Measurements from ENCODE around the gene DNAH2. TPM values are rescaled to one million over a fixed set of nuclear protein-coding genes. Genes with fewer than 3 reads are reported as not detected.

Gene DNAH2
- total and polyA plus RNA-seq, 8 donors, result under 0.01 to 8.0 (median 0.24) TPM; not detected in 2

DNA sequence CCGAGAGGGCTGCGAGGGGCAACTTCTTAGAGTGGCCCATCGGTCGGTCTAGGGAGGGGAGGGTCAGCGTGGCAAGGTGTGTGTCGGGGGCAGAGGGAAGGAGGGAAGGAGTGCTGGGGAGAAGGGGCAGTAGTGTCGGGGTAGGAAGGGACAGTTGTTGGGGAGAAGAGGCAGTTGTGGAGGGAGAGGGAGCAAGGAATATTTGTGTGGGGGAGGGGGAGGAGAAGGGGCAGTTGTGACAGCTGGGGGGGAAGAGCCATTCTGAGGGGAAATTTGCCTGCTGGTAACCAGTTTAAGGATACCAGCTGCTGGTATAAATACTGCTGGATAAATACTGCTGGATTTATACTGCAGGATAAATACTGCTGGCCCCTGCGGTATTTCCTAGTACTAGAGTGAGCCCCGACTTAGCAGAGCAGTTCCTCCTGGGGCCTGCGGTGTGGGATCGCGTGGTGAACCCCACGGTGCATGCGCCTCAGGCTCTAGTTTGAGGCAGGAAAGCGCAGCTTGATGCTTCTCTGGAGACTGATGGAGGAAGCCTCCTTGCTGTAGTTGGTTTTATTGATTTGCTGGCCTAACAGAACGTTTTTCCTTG, 309 bp downstream of the DNAH2 start:
- H3K27me3 ChIP-seq, result peaks cover 0 to 85% (median 28%) of the 10 kb centered on the region in 3 donors
- intact Hi-C loops (cut with DNase I; ENCODE audit: low total_unique reads), result no loop called here
- H3K27ac ChIP-seq, result peak overlapping the region in 3 of 5 donors; percentile 60 to 71 (median 69)
- DNase-seq, result peak in 1 of 2 donors; percentile 54
- peaks cover 17 to 25% (median 23%) of the 10 kb centered on the region in 4 donors for H3K4me1 ChIP-seq
- H3K36me3 ChIP-seq, result no peaks in the 10 kb centered on the region
- 2 to 10% (median 5%) methylated on average over 16 of the region's 16 CpGs for WGBS, 5 donors
- TF ChIP-seq POLR2A (IDR thresholded peaks at IDR 0.05), result no peak
- TF ChIP-seq POLR2AphosphoS5 (IDR thresholded peaks at IDR 0.05), result no peak
- no peak for TF ChIP-seq EP300 (IDR thresholded peaks at IDR 0.05)
- TF ChIP-seq, protein P1, sequence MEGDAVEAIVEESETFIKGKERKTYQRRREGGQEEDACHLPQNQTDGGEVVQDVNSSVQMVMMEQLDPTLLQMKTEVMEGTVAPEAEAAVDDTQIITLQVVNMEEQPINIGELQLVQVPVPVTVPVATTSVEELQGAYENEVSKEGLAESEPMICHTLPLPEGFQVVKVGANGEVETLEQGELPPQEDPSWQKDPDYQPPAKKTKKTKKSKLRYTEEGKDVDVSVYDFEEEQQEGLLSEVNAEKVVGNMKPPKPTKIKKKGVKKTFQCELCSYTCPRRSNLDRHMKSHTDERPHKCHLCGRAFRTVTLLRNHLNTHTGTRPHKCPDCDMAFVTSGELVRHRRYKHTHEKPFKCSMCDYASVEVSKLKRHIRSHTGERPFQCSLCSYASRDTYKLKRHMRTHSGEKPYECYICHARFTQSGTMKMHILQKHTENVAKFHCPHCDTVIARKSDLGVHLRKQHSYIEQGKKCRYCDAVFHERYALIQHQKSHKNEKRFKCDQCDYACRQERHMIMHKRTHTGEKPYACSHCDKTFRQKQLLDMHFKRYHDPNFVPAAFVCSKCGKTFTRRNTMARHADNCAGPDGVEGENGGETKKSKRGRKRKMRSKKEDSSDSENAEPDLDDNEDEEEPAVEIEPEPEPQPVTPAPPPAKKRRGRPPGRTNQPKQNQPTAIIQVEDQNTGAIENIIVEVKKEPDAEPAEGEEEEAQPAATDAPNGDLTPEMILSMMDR (IDR thresholded peaks at IDR 0.05), result no peak
- no peaks in the 10 kb centered on the region for H3K9me3 ChIP-seq
- peak overlapping the region; percentile 52 to 69 (median 58) for H3K4me3 ChIP-seq

DNA sequence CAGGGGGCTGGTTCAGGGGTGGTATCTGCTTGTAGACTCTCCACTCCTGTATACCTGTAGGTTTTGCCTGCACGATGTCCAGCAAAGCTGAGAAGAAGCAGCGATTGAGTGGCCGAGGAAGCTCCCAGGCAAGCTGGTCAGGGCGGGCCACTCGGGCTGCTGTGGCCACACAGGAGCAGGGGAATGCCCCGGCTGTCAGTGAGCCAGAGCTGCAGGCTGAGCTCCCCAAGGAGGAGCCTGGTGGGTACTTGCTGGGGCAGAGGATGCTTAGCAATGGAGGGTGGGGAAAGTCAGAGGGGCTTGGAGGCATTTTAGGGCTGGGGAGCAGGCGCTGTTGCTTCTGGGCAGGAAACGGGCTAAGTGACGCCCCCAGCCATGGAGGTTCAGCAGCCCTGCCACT, 2.1 kb downstream of the DNAH2 start:
- intact Hi-C loops (cut with DNase I; ENCODE audit: low total_unique reads), result no loop called here
- Histone ChIP-seq H3K9me3 (no peaks in the 10 kb centered on the region), H3K27me3 (peaks cover 0 to 82% (median 24%) of the 10 kb centered on the region in 3 donors), H3K36me3 (no peaks in the 10 kb centered on the region), H3K4me1 (peaks cover 17 to 25% (median 23%) of the 10 kb centered on the region in 4 donors), H3K4me3 (no peak overlapping the region), H3K27ac (no peak overlapping the region)
- DNase-seq, result no peak
- WGBS, 5 donors, result 63 to 75% (median 69%) methylated on average over 8 to 9 of the region's 9 CpGs
- TF ChIP-seq, protein P1 (IDR thresholded peaks at IDR 0.05), result no peak
- no peak for TF ChIP-seq POLR2A (IDR thresholded peaks at IDR 0.05)
- no peak for TF ChIP-seq EP300 (IDR thresholded peaks at IDR 0.05)
- no peak for TF ChIP-seq POLR2AphosphoS5 (IDR thresholded peaks at IDR 0.05)

DNA sequence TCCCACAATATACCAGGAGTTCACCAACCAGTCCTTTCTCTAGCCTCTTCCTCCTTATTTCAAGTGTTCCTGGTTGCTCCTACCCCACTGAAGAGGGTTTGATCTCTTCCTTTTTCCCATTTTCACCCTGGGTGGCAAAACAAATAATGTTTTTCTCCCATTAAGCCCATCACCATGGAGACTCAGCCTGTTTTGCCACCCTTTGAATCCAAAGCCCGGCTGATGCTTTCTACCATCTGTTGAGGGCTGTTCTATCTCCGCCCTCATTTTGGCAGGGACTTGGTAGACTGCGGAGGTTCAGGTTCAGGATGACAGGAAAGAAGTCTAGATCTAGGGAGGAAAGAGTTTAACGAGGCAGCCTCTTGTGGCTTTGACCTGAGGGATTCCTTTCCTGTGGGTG, 2.6 kb downstream of the DNAH2 start:
- no peak overlapping the region for H3K27ac ChIP-seq
- H3K4me3 ChIP-seq, result no peak overlapping the region
- H3K27me3 ChIP-seq, result peaks cover 0 to 82% (median 24%) of the 10 kb centered on the region in 3 donors
- 49 to 52% (median 49%) methylated on average over 4 of the region's 4 CpGs for WGBS, 5 donors
- intact Hi-C loops (cut with DNase I; ENCODE audit: low total_unique reads), result no loop called here
- DNase-seq, result no peak
- H3K36me3 ChIP-seq, result no peaks in the 10 kb centered on the region
- peaks cover 17 to 25% (median 23%) of the 10 kb centered on the region in 4 donors for H3K4me1 ChIP-seq
- H3K9me3 ChIP-seq, result no peaks in the 10 kb centered on the region
- TF ChIP-seq EP300 (IDR thresholded peaks at IDR 0.05), result no peak
- no peak for TF ChIP-seq POLR2AphosphoS5 (IDR thresholded peaks at IDR 0.05)

DNA sequence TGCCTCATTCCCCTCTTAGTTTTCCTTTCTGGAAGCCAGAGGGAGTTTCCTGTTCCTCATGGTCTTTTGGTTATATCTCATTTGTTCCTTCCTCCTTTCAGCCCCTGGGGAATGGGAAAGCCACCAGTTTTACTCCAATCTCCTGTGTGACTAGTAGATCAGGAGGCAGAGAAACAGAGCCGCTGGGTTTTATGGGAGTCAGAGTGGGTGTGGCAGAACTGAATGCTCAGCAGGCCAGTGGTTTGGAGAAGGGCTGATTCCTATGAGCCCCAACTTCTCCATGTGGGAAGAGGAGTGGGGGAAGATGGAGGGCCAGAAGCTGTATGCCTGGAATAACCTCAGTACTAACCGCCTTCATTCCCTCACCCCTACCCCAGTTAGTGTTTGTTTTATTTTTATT, 4.1 kb downstream of the DNAH2 start:
- H3K36me3 ChIP-seq, result no peaks in the 10 kb centered on the region
- TF ChIP-seq, protein P1 (IDR thresholded peaks at IDR 0.05), result no peak
- no peak for TF ChIP-seq EP300 (IDR thresholded peaks at IDR 0.05)
- TF ChIP-seq POLR2AphosphoS5 (IDR thresholded peaks at IDR 0.05), result no peak
- no peak for TF ChIP-seq POLR2A (IDR thresholded peaks at IDR 0.05)
- WGBS, 5 donors, result 60 to 83% (median 66%) methylated on average over 2 of the region's 2 CpGs
- H3K4me3 ChIP-seq, result no peak overlapping the region
- no peak overlapping the region for H3K27ac ChIP-seq
- H3K4me1 ChIP-seq, result peaks cover 12 to 19% (median 16%) of the 10 kb centered on the region in 4 donors
- intact Hi-C loops (cut with DNase I; ENCODE audit: low total_unique reads), result no loop called here
- peaks cover 0 to 80% (median 16%) of the 10 kb centered on the region in 3 donors for H3K27me3 ChIP-seq
- no peak for DNase-seq
- H3K9me3 ChIP-seq, result no peaks in the 10 kb centered on the region

DNA sequence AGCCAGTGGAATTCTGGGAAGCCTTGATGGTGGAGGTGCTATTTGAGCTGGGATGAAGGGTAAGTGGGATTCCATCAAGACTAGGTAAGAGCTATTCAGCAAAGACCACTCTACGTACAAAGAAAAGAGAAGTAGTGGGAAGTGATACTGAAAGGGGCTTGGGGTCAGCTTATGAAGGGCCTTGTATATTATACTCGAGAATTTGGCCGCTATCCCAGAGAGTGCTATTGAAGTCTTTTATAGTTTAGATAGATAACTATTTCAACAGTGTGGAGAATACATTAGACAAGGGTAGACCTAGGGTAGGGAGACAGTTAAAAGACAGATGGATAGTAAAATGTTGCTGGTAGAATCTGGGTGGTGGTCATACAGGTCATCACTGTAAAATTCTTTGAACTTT, 10.3 kb downstream of the DNAH2 start:
- no peaks in the 10 kb centered on the region for H3K9me3 ChIP-seq
- H3K27ac ChIP-seq, result no peak overlapping the region
- DNase-seq, result no peak
- intact Hi-C loops (cut with DNase I; ENCODE audit: low total_unique reads), result no loop called here
- 57 to 64% (median 60%) methylated on average over 3 of the region's 3 CpGs for WGBS, 5 donors
- peaks cover 0 to 43% (median 0%) of the 10 kb centered on the region in 3 donors for H3K27me3 ChIP-seq
- no peak overlapping the region for H3K4me3 ChIP-seq
- TF ChIP-seq POLR2AphosphoS5 (IDR thresholded peaks at IDR 0.05), result no peak
- TF ChIP-seq, protein P1 (IDR thresholded peaks at IDR 0.05), result no peak
- no peak for TF ChIP-seq EP300 (IDR thresholded peaks at IDR 0.05)
- TF ChIP-seq POLR2A (IDR thresholded peaks at IDR 0.05), result no peak
- no peaks in the 10 kb centered on the region for H3K36me3 ChIP-seq
- no peaks in the 10 kb centered on the region for H3K4me1 ChIP-seq
